Panc1 (cell line): ENCODE measurements around the gene STOML2. TPM values are rescaled to one million over a fixed set of nuclear protein-coding genes. Genes with fewer than 3 reads are reported as not detected.

ENCODE experiments used
- ATAC-seq: fragments of 200-7000 bp; cut with Tn5 transposase; 2 replicates; pipeline ENCODE4 v1.9.1; 2020; ENCODE audit warnings: mild to moderate bottlenecking, moderate library complexity
- BruUV-seq: library from RNA; stranded (reverse); fragments of 400-500 nt; replicated peaks from 2 replicates; lab custom pipeline; 2021; lab: Mats Ljungman, UMichigan
- CTCF ChIA-PET: fragments of 300-600 bp; sonication (Branson Sonifier 250); formaldehyde crosslinking; loops from one replicate; lab custom pipeline; 2022; ENCODE audit warnings: antibody characterized with exemption; lab: Charles Lee
- POLR2A ChIA-PET: fragments of 300-600 bp; sonication (Branson Sonifier 250); formaldehyde crosslinking; loops from one replicate; lab custom pipeline; 2022; ENCODE audit warnings: antibody characterized with exemption; lab: Charles Lee
- DNase-seq: peaks from one replicate; pipeline ENCODE4 v3.0.0-alpha.2; 2010; ENCODE audit warnings: low read depth, low spot score
- H3K27ac ChIP-seq: 2 replicates; pipeline ENCODE4 v1.5.1; 2011; ENCODE audit warnings: mild to moderate bottlenecking, low read length, inconsistent platforms
- H3K27me3 ChIP-seq: fragments of 200-500 bp; sonication (Bioruptor generic); 2 replicates; pipeline ENCODE4 v1.6.0; 2014; ENCODE audit warnings: low read length, inconsistent platforms; ENCODE audit not compliant: control insufficient read depth, insufficient read depth
- H3K36me3 ChIP-seq: fragments of 200-500 bp; sonication (Bioruptor generic); 2 replicates; pipeline ENCODE4 v1.5.1; 2014; ENCODE audit warnings: inconsistent platforms, mild to moderate bottlenecking, low read length, moderate library complexity; ENCODE audit not compliant: control insufficient read depth, insufficient read depth
- H3K4me1 ChIP-seq: 2 replicates; pipeline ENCODE4 v1.5.1; 2011; ENCODE audit warnings: inconsistent platforms, mild to moderate bottlenecking, low read length, moderate library complexity; ENCODE audit not compliant: control insufficient read depth, insufficient read depth
- H3K4me3 ChIP-seq, 2 experiments: 2 replicates each; pipeline ENCODE4 v1.5.1; 2011 to 2012; ENCODE audit warnings: low read depth in 2 of 2, low read length in 2 of 2, mild to moderate bottlenecking in 2 of 2, inconsistent platforms in 1 of 2, moderate library complexity in 1 of 2
- H3K9me3 ChIP-seq: fragments of 200-500 bp; sonication (Bioruptor generic); 2 replicates; pipeline ENCODE4 v1.5.1; 2014; ENCODE audit warnings: low read depth, mild to moderate bottlenecking, inconsistent platforms, low read length, moderate library complexity; ENCODE audit not compliant: control insufficient read depth, insufficient read depth
- POLR2AphosphoS5 ChIP-seq: IDR thresholded peaks from 2 replicates; pipeline ENCODE4 v1.6.1; 2012; ENCODE audit warnings: mild to moderate bottlenecking, low read depth, low read length, moderate library complexity
- SIN3A ChIP-seq: IDR thresholded peaks from 2 replicates; pipeline ENCODE4 v1.6.1; 2012; ENCODE audit warnings: low read depth, mild to moderate bottlenecking, low read length, moderate library complexity, borderline replicate concordance; ENCODE audit not compliant: insufficient read depth
- TCF7L2 ChIP-seq: IDR thresholded peaks from 2 replicates; pipeline ENCODE4 v1.6.1; 2011; ENCODE audit warnings: mild to moderate bottlenecking, low read depth, low read length, inconsistent platforms
- in situ Hi-C: cut with HindIII; loops from 2 replicates; pipeline ENCODE4 v1.10.0; 2016; ENCODE audit warnings: low sequenced_read_pairs, low pct_unique_long_range_greater_than_20kb
- intact Hi-C: fragments of 100-400 bp; cut with micrococcal nuclease; formaldehyde crosslinking; loops from one replicate; pipeline ENCODE4 v1.10.0; 2022; ENCODE audit not compliant: unreplicated experiment
- total RNA-seq: library from RNA; stranded (reverse); gene quantifications from one replicate; pipeline ENCODE4 v1.2.1, GENCODE V29; 2021; ENCODE audit not compliant: unreplicated experiment
- TF ChIP-seq, protein P1 (sequence below): fragments of 450-650 bp; IDR thresholded peaks from 2 replicates; pipeline ENCODE4 v1.5.1; 2017; ENCODE audit warnings: mild to moderate bottlenecking
- TF ChIP-seq, protein P2 (sequence below), 2 experiments: IDR thresholded peaks; 2 replicates each; pipeline ENCODE4 v1.6.1; 2011 to 2012; ENCODE audit warnings: low read depth in 2 of 2, control low read depth in 1 of 2, low read length in 1 of 2, mild to moderate bottlenecking in 1 of 2, moderate library complexity in 1 of 2; ENCODE audit not compliant: insufficient read depth in 1 of 2

Gene STOML2
- total RNA-seq, 1 experiment from 2014 or later: 264 TPM

GRCh38 chr9:35114840-35115628 lies 12.1 kb upstream of the STOML2 start:
- DNase-seq (no peak), ATAC-seq (no peak)
- in situ Hi-C loops (no loop called here), intact Hi-C loops (loop anchor here (5.0 kb wide), 1 partner anchor 437 kb away; no protein-coding TSS in a partner anchor)
- POLR2A ChIA-PET: interaction anchor here (0.5 to 3.0 kb wide), 7 partner anchors 12 to 486 kb away, joined by 3 to 12 read pairs (median 4); partner anchors contain the start of genes ARID3C, RUSC2, STOML2 and UNC13B
- Histone ChIP-seq H3K4me3 (peak overlapping the region; percentile 70 to 97), H3K4me1 (peaks cover 33% of the 10 kb centered on the region), H3K27me3 (no peaks in the 10 kb centered on the region), H3K27ac (peak overlapping the region; percentile 75), H3K36me3 (no peaks in the 10 kb centered on the region), H3K9me3 (no peaks in the 10 kb centered on the region)
- 0 out of 2 replicates have a peak, but pooled peaks have one; percentile 23 for TF ChIP-seq SIN3A
- TF ChIP-seq TCF7L2: no peak
- CTCF ChIA-PET: interaction anchor here (0.7 to 1.4 kb wide), 3 partner anchors 12 to 144 kb away, joined by 4 to 5 read pairs (median 4); partner anchors contain the start of genes STOML2 and UNC13B
- BruUV-seq: no TSS peak

GRCh38 chr9:35114113-35114839 lies 11.3 kb upstream of the STOML2 start:
- ATAC-seq: peak; percentile 15
- Histone ChIP-seq H3K27ac (peak overlapping the region; percentile 75), H3K27me3 (no peaks in the 10 kb centered on the region), H3K4me3 (peak overlapping the region; percentile 70 to 97), H3K36me3 (no peaks in the 10 kb centered on the region), H3K4me1 (peaks cover 39% of the 10 kb centered on the region), H3K9me3 (no peaks in the 10 kb centered on the region)
- intact Hi-C loops (no loop called here), in situ Hi-C loops (no loop called here)
- POLR2A ChIA-PET: interaction anchor here (0.6 to 3.0 kb wide), 7 partner anchors 10 to 600 kb away, joined by 3 to 12 read pairs (median 3); partner anchors contain the start of genes STOML2 and UNC13B
- no peak for DNase-seq
- BruUV-seq: no TSS peak
- TF ChIP-seq, protein P1, sequence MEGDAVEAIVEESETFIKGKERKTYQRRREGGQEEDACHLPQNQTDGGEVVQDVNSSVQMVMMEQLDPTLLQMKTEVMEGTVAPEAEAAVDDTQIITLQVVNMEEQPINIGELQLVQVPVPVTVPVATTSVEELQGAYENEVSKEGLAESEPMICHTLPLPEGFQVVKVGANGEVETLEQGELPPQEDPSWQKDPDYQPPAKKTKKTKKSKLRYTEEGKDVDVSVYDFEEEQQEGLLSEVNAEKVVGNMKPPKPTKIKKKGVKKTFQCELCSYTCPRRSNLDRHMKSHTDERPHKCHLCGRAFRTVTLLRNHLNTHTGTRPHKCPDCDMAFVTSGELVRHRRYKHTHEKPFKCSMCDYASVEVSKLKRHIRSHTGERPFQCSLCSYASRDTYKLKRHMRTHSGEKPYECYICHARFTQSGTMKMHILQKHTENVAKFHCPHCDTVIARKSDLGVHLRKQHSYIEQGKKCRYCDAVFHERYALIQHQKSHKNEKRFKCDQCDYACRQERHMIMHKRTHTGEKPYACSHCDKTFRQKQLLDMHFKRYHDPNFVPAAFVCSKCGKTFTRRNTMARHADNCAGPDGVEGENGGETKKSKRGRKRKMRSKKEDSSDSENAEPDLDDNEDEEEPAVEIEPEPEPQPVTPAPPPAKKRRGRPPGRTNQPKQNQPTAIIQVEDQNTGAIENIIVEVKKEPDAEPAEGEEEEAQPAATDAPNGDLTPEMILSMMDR: no peak
- TF ChIP-seq POLR2AphosphoS5: no peak
- TF ChIP-seq, protein P2, sequence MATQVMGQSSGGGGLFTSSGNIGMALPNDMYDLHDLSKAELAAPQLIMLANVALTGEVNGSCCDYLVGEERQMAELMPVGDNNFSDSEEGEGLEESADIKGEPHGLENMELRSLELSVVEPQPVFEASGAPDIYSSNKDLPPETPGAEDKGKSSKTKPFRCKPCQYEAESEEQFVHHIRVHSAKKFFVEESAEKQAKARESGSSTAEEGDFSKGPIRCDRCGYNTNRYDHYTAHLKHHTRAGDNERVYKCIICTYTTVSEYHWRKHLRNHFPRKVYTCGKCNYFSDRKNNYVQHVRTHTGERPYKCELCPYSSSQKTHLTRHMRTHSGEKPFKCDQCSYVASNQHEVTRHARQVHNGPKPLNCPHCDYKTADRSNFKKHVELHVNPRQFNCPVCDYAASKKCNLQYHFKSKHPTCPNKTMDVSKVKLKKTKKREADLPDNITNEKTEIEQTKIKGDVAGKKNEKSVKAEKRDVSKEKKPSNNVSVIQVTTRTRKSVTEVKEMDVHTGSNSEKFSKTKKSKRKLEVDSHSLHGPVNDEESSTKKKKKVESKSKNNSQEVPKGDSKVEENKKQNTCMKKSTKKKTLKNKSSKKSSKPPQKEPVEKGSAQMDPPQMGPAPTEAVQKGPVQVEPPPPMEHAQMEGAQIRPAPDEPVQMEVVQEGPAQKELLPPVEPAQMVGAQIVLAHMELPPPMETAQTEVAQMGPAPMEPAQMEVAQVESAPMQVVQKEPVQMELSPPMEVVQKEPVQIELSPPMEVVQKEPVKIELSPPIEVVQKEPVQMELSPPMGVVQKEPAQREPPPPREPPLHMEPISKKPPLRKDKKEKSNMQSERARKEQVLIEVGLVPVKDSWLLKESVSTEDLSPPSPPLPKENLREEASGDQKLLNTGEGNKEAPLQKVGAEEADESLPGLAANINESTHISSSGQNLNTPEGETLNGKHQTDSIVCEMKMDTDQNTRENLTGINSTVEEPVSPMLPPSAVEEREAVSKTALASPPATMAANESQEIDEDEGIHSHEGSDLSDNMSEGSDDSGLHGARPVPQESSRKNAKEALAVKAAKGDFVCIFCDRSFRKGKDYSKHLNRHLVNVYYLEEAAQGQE (IDR thresholded peaks at IDR 0.05; ENCODE audit: insufficient read depth in 1 of 2, low read depth in 2 of 2, low read length in 1 of 2): no peak
- no peak for TF ChIP-seq TCF7L2
- no peak for TF ChIP-seq SIN3A
- CTCF ChIA-PET: no interaction called here
